Upper lobe of left lung (tissue), 4 donors: ENCODE results near the gene RAMP3.

ENCODE experiments used
- POLR2A ChIP-seq, 4 donors: fragments of 450-650 bp; IDR thresholded peaks; one replicate each; pipeline ENCODE4 v1.5.1; 2016 to 2017; ENCODE audit warnings: antibody characterized with exemption in 4 of 4, mild to moderate bottlenecking in 2 of 4
- TF ChIP-seq, protein P1 (sequence below), 6 experiments: fragments of 450-650 bp in 4 of 6; fragments of 200-600 bp in 2 of 6; sonication (generic) in 2 of 6; IDR thresholded peaks; one replicate each; pipeline ENCODE4 v1.5.1; 2016 to 2019; ENCODE audit warnings: antibody characterized with exemption in 6 of 6

DNA sequence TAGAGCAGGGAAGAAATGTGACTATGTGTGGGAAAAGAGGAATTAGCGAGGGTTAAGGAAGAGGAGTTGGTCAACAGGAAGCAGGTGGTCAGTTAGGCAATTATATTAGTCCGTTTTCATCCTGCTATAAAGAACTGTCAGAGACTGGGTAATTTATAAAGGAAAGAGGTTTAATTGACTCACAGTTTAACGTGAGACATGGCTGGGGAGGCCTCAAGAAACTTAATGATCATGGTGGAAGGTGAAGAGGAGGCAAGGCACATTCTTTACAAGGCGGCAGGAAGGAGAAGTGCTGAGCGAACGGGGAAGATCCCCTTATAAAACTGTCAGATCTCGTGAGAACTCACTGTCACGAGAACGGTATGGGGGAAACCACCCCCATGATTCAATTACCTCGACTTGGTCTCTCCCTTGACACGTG, 35.0 kb downstream of the RAMP3 start:
- TF ChIP-seq, protein P1, sequence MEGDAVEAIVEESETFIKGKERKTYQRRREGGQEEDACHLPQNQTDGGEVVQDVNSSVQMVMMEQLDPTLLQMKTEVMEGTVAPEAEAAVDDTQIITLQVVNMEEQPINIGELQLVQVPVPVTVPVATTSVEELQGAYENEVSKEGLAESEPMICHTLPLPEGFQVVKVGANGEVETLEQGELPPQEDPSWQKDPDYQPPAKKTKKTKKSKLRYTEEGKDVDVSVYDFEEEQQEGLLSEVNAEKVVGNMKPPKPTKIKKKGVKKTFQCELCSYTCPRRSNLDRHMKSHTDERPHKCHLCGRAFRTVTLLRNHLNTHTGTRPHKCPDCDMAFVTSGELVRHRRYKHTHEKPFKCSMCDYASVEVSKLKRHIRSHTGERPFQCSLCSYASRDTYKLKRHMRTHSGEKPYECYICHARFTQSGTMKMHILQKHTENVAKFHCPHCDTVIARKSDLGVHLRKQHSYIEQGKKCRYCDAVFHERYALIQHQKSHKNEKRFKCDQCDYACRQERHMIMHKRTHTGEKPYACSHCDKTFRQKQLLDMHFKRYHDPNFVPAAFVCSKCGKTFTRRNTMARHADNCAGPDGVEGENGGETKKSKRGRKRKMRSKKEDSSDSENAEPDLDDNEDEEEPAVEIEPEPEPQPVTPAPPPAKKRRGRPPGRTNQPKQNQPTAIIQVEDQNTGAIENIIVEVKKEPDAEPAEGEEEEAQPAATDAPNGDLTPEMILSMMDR (IDR thresholded peaks at IDR 0.05): no peak
- TF ChIP-seq POLR2A (IDR thresholded peaks at IDR 0.05): no peak
